WI38 (cell line): ENCODE measurements around the gene STXBP4.

Source experiments
- H3K4me3 ChIP-seq: 2 replicates; pipeline ENCODE4 v1.5.1; 2011; ENCODE audit warnings: low read depth, mild to moderate bottlenecking, control low read depth, low read length
- CTCF ChIP-seq: IDR thresholded peaks from 2 replicates; pipeline ENCODE4 v1.5.1; 2012; ENCODE audit warnings: low read depth, mild to moderate bottlenecking, control low read depth, low read length

STXBP4 gene

DNA sequence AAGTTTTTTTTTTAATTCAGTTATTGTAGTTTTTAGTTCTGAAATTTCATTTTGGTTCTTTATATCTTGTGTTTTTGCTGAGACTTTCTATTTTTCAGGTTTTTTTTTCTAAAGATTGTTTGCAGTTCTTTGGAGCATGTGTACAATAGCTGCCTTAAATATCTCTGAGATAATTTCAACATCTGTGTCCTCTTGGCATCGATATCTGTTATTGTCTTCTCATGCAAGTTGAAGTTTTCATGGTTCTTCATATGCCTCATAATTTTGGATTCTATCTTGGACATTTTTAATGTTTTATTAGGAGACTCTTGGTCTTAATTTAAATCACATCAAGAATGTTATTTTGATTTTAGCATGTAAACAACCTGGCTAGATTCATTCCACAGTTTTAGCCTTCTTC is 22.9 kb upstream of the STXBP4 start:
- TF ChIP-seq CTCF = no peak
- H3K4me3 ChIP-seq = no peak overlapping the region

- H3K4me3 ChIP-seq = no peak overlapping the region
- TF ChIP-seq CTCF = no peak
Observed at GRCh38 chr17:54947396-54947795, 21.2 kb upstream of the STXBP4 start.

- no peak for TF ChIP-seq CTCF
- H3K4me3 ChIP-seq = no peak overlapping the region
Observed at GRCh38 chr17:54948380-54948779, 20.2 kb upstream of the STXBP4 start.

- no peak for TF ChIP-seq CTCF
- H3K4me3 ChIP-seq = no peak overlapping the region
Observed at GRCh38 chr17:54950116-54950515, 18.4 kb upstream of the STXBP4 start.

GRCh38 chr17:54951286-54951685 is 17.3 kb upstream of the STXBP4 start:
- no peak for TF ChIP-seq CTCF
- H3K4me3 ChIP-seq = no peak overlapping the region

- no peak overlapping the region for H3K4me3 ChIP-seq
- TF ChIP-seq CTCF = no peak
Observed at GRCh38 chr17:54956791-54957190, 11.8 kb upstream of the STXBP4 start.

DNA sequence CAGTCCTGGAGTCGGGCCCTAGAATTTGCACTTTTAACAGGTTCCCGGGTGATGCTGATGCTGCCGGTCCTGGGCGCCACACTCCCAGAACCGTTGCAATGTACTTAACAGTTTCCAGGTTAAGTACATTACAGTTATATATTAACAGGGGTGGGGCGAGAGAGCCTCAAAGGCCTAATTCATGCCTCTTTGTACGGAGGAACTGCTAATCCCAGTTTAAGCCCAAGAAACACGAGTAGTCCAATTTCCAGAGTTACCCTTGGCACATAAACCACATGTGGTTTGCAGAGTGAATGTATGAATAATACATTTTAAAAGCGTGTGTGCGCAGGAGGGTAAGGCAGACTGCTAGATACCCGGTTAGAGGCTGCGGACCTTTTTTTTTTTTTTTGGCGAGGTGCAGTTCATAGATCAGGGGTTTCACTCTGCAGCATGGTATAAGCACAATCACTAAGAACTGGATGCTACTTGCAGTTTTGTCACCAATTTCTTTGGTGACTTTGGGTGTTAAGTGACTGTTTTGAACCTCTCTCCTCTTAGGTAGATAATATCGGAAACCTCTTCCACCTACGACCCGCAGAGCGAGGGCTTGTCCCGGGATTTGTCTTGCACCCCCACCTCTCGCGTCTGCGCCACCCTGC is 824 bp upstream of the STXBP4 start:
- no peak; the same call in 1 of the 2 replicates for TF ChIP-seq CTCF
- H3K4me3 ChIP-seq = peak overlapping the region; percentile 97
